NB4 (cell line): ENCODE results near the gene TMEM183A.

ENCODE experiments used
- MAX ChIP-seq: IDR thresholded peaks from 2 replicates; pipeline ENCODE4 v1.6.1; 2011; ENCODE audit warnings: low read depth, low read length
- POLR2A ChIP-seq: IDR thresholded peaks from 2 replicates; pipeline ENCODE4 v1.6.1; 2011; ENCODE audit warnings: mild to moderate bottlenecking; ENCODE audit not compliant: insufficient read length; ENCODE audit errors: extremely low read depth
- TF ChIP-seq, protein P1 (sequence below): IDR thresholded peaks from one replicate; pipeline ENCODE4 v1.5.1; 2012; ENCODE audit warnings: low read depth, low read length

- TF ChIP-seq, protein P1, sequence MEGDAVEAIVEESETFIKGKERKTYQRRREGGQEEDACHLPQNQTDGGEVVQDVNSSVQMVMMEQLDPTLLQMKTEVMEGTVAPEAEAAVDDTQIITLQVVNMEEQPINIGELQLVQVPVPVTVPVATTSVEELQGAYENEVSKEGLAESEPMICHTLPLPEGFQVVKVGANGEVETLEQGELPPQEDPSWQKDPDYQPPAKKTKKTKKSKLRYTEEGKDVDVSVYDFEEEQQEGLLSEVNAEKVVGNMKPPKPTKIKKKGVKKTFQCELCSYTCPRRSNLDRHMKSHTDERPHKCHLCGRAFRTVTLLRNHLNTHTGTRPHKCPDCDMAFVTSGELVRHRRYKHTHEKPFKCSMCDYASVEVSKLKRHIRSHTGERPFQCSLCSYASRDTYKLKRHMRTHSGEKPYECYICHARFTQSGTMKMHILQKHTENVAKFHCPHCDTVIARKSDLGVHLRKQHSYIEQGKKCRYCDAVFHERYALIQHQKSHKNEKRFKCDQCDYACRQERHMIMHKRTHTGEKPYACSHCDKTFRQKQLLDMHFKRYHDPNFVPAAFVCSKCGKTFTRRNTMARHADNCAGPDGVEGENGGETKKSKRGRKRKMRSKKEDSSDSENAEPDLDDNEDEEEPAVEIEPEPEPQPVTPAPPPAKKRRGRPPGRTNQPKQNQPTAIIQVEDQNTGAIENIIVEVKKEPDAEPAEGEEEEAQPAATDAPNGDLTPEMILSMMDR, result no peak
- TF ChIP-seq POLR2A (no peak), MAX (no peak)
Observed at GRCh38 chr1:203036537-203036936, 29.4 kb downstream of the TMEM183A start.
